ENCODE measurements around the gene VDAC1.
"Not testable (repeated sequence)": the region's sequence is repeated elsewhere in the genome, so short reads cannot be mapped to it uniquely, and the experiment has no call there.

The VDAC1 gene

GRCh38 chr5:133963493-133964128, 41.2 kb downstream of the VDAC1 start:
- no peak for DNase-seq

- no peak for DNase-seq
These were observed 41.8 kb downstream of the VDAC1 start for GRCh38 chr5:133962801-133963476.

GRCh38 chr5:133962131-133962530, 42.6 kb downstream of the VDAC1 start:
- no peak for DNase-seq

- no peak for DNase-seq
These were observed 45.1 kb downstream of the VDAC1 start for GRCh38 chr5:133959643-133960042.

- no peak for DNase-seq
These were observed 47.2 kb downstream of the VDAC1 start for GRCh38 chr5:133957591-133957990.

- no peak for DNase-seq
These were observed 47.7 kb downstream of the VDAC1 start for GRCh38 chr5:133957080-133957479.

GRCh38 chr5:133956196-133956595, 48.6 kb downstream of the VDAC1 start:
- DNase-seq, result not testable (repeated sequence)

GRCh38 chr5:133953568-133954145, 51.1 kb downstream of the VDAC1 start:
- DNase-seq, result no peak

- no peak for DNase-seq
These were observed 51.8 kb downstream of the VDAC1 start for GRCh38 chr5:133952729-133953567.

- DNase-seq, result no peak
These were observed 53.8 kb downstream of the VDAC1 start for GRCh38 chr5:133950821-133951612.

- DNase-seq, result no peak
These were observed 56.1 kb downstream of the VDAC1 start for GRCh38 chr5:133948721-133949120.

- no peak for DNase-seq
These were observed 57.3 kb downstream of the VDAC1 start for GRCh38 chr5:133947431-133947841.

- no peak for DNase-seq
These were observed 59.2 kb downstream of the VDAC1 start for GRCh38 chr5:133945568-133945967.

GRCh38 chr5:133944263-133945185, 60.3 kb downstream of the VDAC1 start:
- peak; percentile 23 for DNase-seq

- DNase-seq, result no peak
These were observed 61.3 kb downstream of the VDAC1 start for GRCh38 chr5:133943475-133943817.

- no peak for DNase-seq
These were observed 61.9 kb downstream of the VDAC1 start for GRCh38 chr5:133942614-133943474.

- DNase-seq, result no peak
These were observed 63.1 kb downstream of the VDAC1 start for GRCh38 chr5:133941456-133942196.

GRCh38 chr5:133939668-133940067, 65.1 kb downstream of the VDAC1 start:
- no peak for DNase-seq

GRCh38 chr5:133938929-133939328, 65.8 kb downstream of the VDAC1 start:
- no peak for DNase-seq
